GM12878 (cell line): ENCODE results near the gene OSBPL3. TPM values are rescaled to one million over a fixed set of nuclear protein-coding genes. Genes with fewer than 3 reads are reported as not detected.

Experiments used
- ATAC-seq: fragments of 200-7000 bp; cut with Tn5 transposase; 3 replicates; pipeline ENCODE4 v1.9.1; 2020; ENCODE audit warnings: mild to moderate bottlenecking, moderate library complexity
- BruUV-seq: library from RNA; stranded (reverse); fragments of 400-500 nt; replicated peaks from 2 replicates; lab custom pipeline; 2021; lab: Mats Ljungman, UMichigan
- CTCF ChIA-PET: fragments of 300-600 bp; sonication (Branson Sonifier 250); formaldehyde crosslinking; extraction: SDS; loops from one replicate; lab custom pipeline; 2021; ENCODE audit warnings: inconsistent platforms; lab: Yijun Ruan, JAX
- POLR2A ChIA-PET: fragments of 350-600 bp; formaldehyde crosslinking; extraction: SDS; loops from one replicate; lab custom pipeline; 2021; ENCODE audit warnings: inconsistent platforms; lab: Charles Lee
- RAD21 ChIA-PET: fragments of 300-600 bp; sonication (Branson Sonifier 250); formaldehyde crosslinking; loops from one replicate; lab custom pipeline; 2023; ENCODE audit warnings: antibody characterized with exemption; ENCODE audit not compliant: unreplicated experiment; lab: Charles Lee
- SMC1A ChIA-PET: fragments of 300-600 bp; sonication (Branson Sonifier 250); formaldehyde crosslinking; loops from one replicate; lab custom pipeline; 2023; ENCODE audit not compliant: unreplicated experiment, uncharacterized antibody; lab: Charles Lee
- DNase-seq: peaks from one replicate; pipeline ENCODE4 v3.0.0-alpha.2; 2011; ENCODE audit warnings: low read depth, low spot score
- FAIRE-seq: peaks from 3 replicates; lab custom pipeline; 2011; peaks lifted over from hg19 to GRCh38; lab: Jason Lieb, UNC
- H2AFZ ChIP-seq: 2 replicates; pipeline ENCODE4 v1.6.0; 2011; ENCODE audit warnings: low read depth, low read length, control low read depth; ENCODE audit not compliant: control insufficient read depth
- H3K27ac ChIP-seq: 2 replicates; pipeline ENCODE4 v1.5.1; 2011; ENCODE audit warnings: control low read depth; ENCODE audit not compliant: control insufficient read depth, insufficient read depth
- H3K27me3 ChIP-seq, 2 experiments: replicated peaks in 1 of 2; 2 replicates each; pipeline versions ENCODE4 v1.6.0 to v1.6.1; 2011; ENCODE audit warnings: low read length in 1 of 2; ENCODE audit not compliant: control insufficient read depth in 2 of 2, insufficient read depth in 2 of 2
- H3K36me3 ChIP-seq, 2 experiments: 2 replicates each; pipeline ENCODE4 v1.5.1; 2011; ENCODE audit warnings: low read length in 1 of 2; ENCODE audit not compliant: control insufficient read depth in 2 of 2, insufficient read depth in 2 of 2
- H3K4me1 ChIP-seq: 2 replicates; pipeline ENCODE4 v1.6.1; 2011; ENCODE audit warnings: mild to moderate bottlenecking, low read length, moderate library complexity, mixed read lengths; ENCODE audit not compliant: control insufficient read depth, insufficient read depth
- H3K4me2 ChIP-seq: 2 replicates; pipeline ENCODE4 v1.6.0; 2011; ENCODE audit warnings: control low read depth; ENCODE audit not compliant: control insufficient read depth, insufficient read depth
- H3K4me3 ChIP-seq: fragments of 200-600 bp; sonication (generic); 2 replicates; pipeline ENCODE4 v1.5.1; 2016
- H3K79me2 ChIP-seq: 2 replicates; pipeline ENCODE4 v1.6.0; 2011; ENCODE audit warnings: low read length; ENCODE audit not compliant: control insufficient read depth, insufficient read depth
- H3K9ac ChIP-seq: 2 replicates; pipeline ENCODE4 v1.8.0; 2011; ENCODE audit warnings: low read length, control low read depth, mixed read lengths; ENCODE audit not compliant: control insufficient read depth, insufficient read depth
- H3K9me3 ChIP-seq: replicated peaks from 3 replicates; pipeline ENCODE4 v1.5.1; 2011; ENCODE audit warnings: mild to moderate bottlenecking, low read length; ENCODE audit not compliant: control insufficient read depth, insufficient read depth
- H4K20me1 ChIP-seq: 2 replicates; pipeline ENCODE4 v1.6.0; 2011; ENCODE audit not compliant: control insufficient read depth, insufficient read depth
- BHLHE40 ChIP-seq, 2 experiments: fragments of 450-650 bp in 1 of 2; IDR thresholded peaks; 2 replicates each; pipeline ENCODE4 v1.6.1; 2011 to 2017; ENCODE audit warnings: low read depth in 2 of 2, borderline replicate concordance in 1 of 2, improper control_type of control experiment in 1 of 2, low read length in 1 of 2, mild to moderate bottlenecking in 1 of 2
- EGR1 ChIP-seq, 2 experiments: IDR thresholded peaks; 1 replicate in 1 of 2; 2 replicates in 1 of 2; pipeline ENCODE4 v1.6.1; 2011 to 2012; ENCODE audit warnings: low read depth in 2 of 2, low read length in 2 of 2, borderline replicate concordance in 1 of 2, mild to moderate bottlenecking in 1 of 2, moderate library complexity in 1 of 2
- EP300 ChIP-seq, 2 experiments: fragments of 150-350 bp in 1 of 2; IDR thresholded peaks; 2 replicates each; pipeline ENCODE4 v1.6.1; 2011 to 2012; ENCODE audit warnings: low read depth in 2 of 2, low read length in 2 of 2, borderline replicate concordance in 1 of 2, improper control_type of control experiment in 1 of 2, inconsistent platforms in 1 of 2; ENCODE audit not compliant: control insufficient read depth in 1 of 2
- FOXK2 ChIP-seq: fragments of 450-650 bp; IDR thresholded peaks from 2 replicates; pipeline ENCODE4 v1.6.1; 2017; ENCODE audit warnings: mild to moderate bottlenecking, moderate library complexity
- GABPA ChIP-seq: IDR thresholded peaks from 2 replicates; pipeline ENCODE4 v1.6.1; 2014; ENCODE audit warnings: antibody characterized with exemption, low read depth, mild to moderate bottlenecking, inconsistent platforms
- PAX8 ChIP-seq: fragments of 450-650 bp; IDR thresholded peaks from 2 replicates; pipeline ENCODE4 v1.6.1; 2017; ENCODE audit warnings: mild to moderate bottlenecking, moderate library complexity
- SPI1 ChIP-seq: IDR thresholded peaks from 2 replicates; pipeline ENCODE4 v1.6.1; 2011; ENCODE audit warnings: low read depth, mild to moderate bottlenecking, low read length, moderate library complexity, borderline replicate concordance; ENCODE audit not compliant: insufficient read depth
- WGBS: methylation state at CpG from one replicate; pipeline ENCODE4 v1.1.6; 2016; ENCODE audit warnings: low lambda C conversion rate; ENCODE audit not compliant: insufficient replicate concordance, insufficient coverage; ENCODE audit errors: missing lambda C conversion rate; 5-methylcytosine and 5-hydroxymethylcytosine counted together
- in situ Hi-C: fragments of 300-500 bp; cut with MboI; formaldehyde crosslinking; loops from 9 replicates; pipeline ENCODE4 v1.14.3; 2018; ENCODE audit warnings: mixed read lengths
- intact Hi-C: fragments of 100-400 bp; cut with micrococcal nuclease; formaldehyde crosslinking; loops from one replicate; pipeline ENCODE4 v1.14.2; 2022; ENCODE audit not compliant: unreplicated experiment
- polyA plus RNA-seq, 11 experiments: library from polyadenylated mRNA; depleted of rRNA in 4 of 11; unstranded in 6 of 11; stranded (reverse) in 5 of 11; fragments of >200 nt; fragmentation: Nextera tagmentation in 4 of 11; fragmentation: Illumina TruSeq in 1 of 11; extraction: Ambion mirVana in 4 of 11; extraction: Trizol in 1 of 11; gene quantifications; 1 replicate in 1 of 11; 2 replicates in 10 of 11; pipeline versions ENCODE4 v1.2.1 to v1.2.3, GENCODE V29; 2011 to 2016; ENCODE audit warnings: inconsistent platforms in 2 of 11, missing spikeins in 2 of 11, low read depth in 1 of 11
- total RNA-seq, 4 experiments: library from RNA; depleted of rRNA in 3 of 4; stranded (reverse); fragments of >200 nt in 3 of 4; fragmentation: Illumina TruSeq in 1 of 4; extraction: Trizol in 1 of 4; gene quantifications; 2 replicates each; pipeline versions ENCODE4 v1.2.1 to v1.2.3, GENCODE V29; 2013 to 2021

Gene OSBPL3
- total and polyA plus RNA-seq, 10 of the 15 experiments (the other 5 are each of a cell fraction or from before 2014, with no cell fraction given), result 6.1 to 46.6 (median 27.0) TPM

DNA sequence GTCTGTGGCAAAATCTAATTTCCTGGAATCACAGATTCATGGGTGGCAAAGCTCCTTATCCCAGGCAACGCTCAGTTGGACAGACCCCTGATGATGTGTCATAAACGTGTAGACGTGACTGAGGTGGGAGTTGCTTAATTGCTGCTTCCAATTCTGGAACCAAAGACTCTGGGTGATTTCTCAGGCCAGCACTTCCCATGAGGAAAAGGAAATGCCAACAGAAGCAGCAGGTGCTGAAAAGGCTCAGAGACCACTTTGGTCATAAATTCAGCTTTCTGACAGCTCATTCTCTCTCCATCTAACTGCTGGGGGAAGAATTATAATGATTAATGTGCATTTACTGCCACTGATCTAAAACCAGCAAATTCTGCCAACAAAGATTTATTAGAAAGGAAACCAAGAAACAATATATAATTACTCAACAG lies 88.7 kb downstream of the OSBPL3 start:
- Histone ChIP-seq H3K4me1 (peaks cover 33% of the 10 kb centered on the region), H3K27me3 (no peaks in the 10 kb centered on the region), H3K79me2 (peaks cover 32% of the 10 kb centered on the region), H4K20me1 (no peaks in the 10 kb centered on the region), H3K27ac (no peak overlapping the region), H2AFZ (no peak overlapping the region), H3K9ac (no peak overlapping the region), H3K4me2 (no peak overlapping the region), H3K36me3 (peaks cover 0 to 14% of the 10 kb centered on the region in 2 experiments; a peak in 2 of 4 replicates), H3K4me3 (no peak overlapping the region), H3K9me3 (no peaks in the 10 kb centered on the region)
- ATAC-seq, result no peak
- FAIRE-seq, result no peak
- in situ Hi-C loops (no loop called here), intact Hi-C loops (no loop called here)
- ChIA-PET CTCF (interaction anchor here (1.6 to 11.5 kb wide), 5 partner anchors 8 to 89 kb away, joined by 5 to 116 read pairs (median 11); partner anchors contain the start of gene OSBPL3), RAD21 (interaction anchor here (1.0 to 3.8 kb wide), 5 partner anchors 12 to 88 kb away, joined by 3 to 23 read pairs (median 3); partner anchors contain the start of gene OSBPL3), SMC1A (interaction anchor here (0.6 to 13.1 kb wide), 12 partner anchors 8 to 179 kb away, joined by 3 to 102 read pairs (median 6); partner anchors contain the start of gene OSBPL3), POLR2A (interaction anchor here (0.9 to 2.0 kb wide), 3 partner anchors 9 to 13 kb away, joined by 3 to 12 read pairs (median 3); no protein-coding TSS in a partner anchor)
- DNase-seq, result no peak
- BruUV-seq, result TSS peak; percentile 39
- WGBS, result 98% methylated on average over 3 of the region's 3 CpGs
- TF ChIP-seq EP300 (IDR thresholded peaks at IDR 0.05; ENCODE audit: borderline replicate concordance in 1 of 2, control insufficient read depth in 1 of 2, low read depth in 2 of 2, low read length in 2 of 2) (no peak), FOXK2 (no peak), EGR1 (IDR thresholded peaks at IDR 0.05; ENCODE audit: borderline replicate concordance in 1 of 2, low read depth in 2 of 2, low read length in 2 of 2) (no peak), GABPA (no peak), SPI1 (no peak), BHLHE40 (IDR thresholded peaks at IDR 0.05; ENCODE audit: borderline replicate concordance in 1 of 2, low read depth in 2 of 2, low read length in 1 of 2) (no peak), PAX8 (no peak)
